SK-N-SH treated with all-trans-retinoic acid at 6 μM for 48 hours (cell line): ENCODE measurements around the gene SMIM45.
A peak's percentile ranks its signal among the peaks of the same experiment; 100 is the strongest.

Source experiments
- ATAC-seq: fragments of 200-7000 bp; cut with Tn5 transposase; 3 replicates; pipeline ENCODE4 v1.9.1; 2020; ENCODE audit warnings: mild to moderate bottlenecking, moderate library complexity
- ARNTL ChIP-seq: fragments of 450-650 bp; formaldehyde crosslinking; IDR thresholded peaks from 2 replicates; pipeline ENCODE4 v1.5.0; 2020; ENCODE audit warnings: low read depth, mild to moderate bottlenecking, moderate library complexity, borderline replicate concordance
- BACH2 ChIP-seq: fragments of 250-450 bp; sonication (Bioruptor Pico); IDR thresholded peaks from 2 replicates; pipeline ENCODE4 v1.9.0; 2021; ENCODE audit warnings: mild to moderate bottlenecking, borderline replicate concordance
- CSDC2 ChIP-seq: fragments of 250-450 bp; sonication (Bioruptor Pico); IDR thresholded peaks from 2 replicates; pipeline ENCODE4 v1.5.0; 2020; ENCODE audit warnings: mild to moderate bottlenecking, moderate library complexity
- CSRNP3 ChIP-seq: fragments of 250-450 bp; sonication (Bioruptor Pico); IDR thresholded peaks from 2 replicates; pipeline ENCODE4 v1.5.1; 2021; ENCODE audit warnings: mild to moderate bottlenecking, moderate library complexity
- ESRRG ChIP-seq: fragments of 250-450 bp; sonication (Bioruptor Pico); IDR thresholded peaks from 2 replicates; pipeline ENCODE4 v1.6.1; 2021; ENCODE audit warnings: mild to moderate bottlenecking
- GLIS3 ChIP-seq: fragments of 250-450 bp; sonication (Bioruptor Pico); IDR thresholded peaks from 2 replicates; pipeline ENCODE4 v1.5.0; 2020; ENCODE audit warnings: mild to moderate bottlenecking, moderate library complexity
- ISL1 ChIP-seq: fragments of 250-450 bp; sonication (Bioruptor Pico); IDR thresholded peaks from 2 replicates; pipeline ENCODE4 v2.1.2; 2022; ENCODE audit warnings: mild to moderate bottlenecking, moderate library complexity
- OSR1 ChIP-seq: fragments of 250-450 bp; sonication (Bioruptor Pico); IDR thresholded peaks from 2 replicates; pipeline ENCODE4 v1.8.0; 2022; ENCODE audit warnings: moderate library complexity, mild to moderate bottlenecking, inconsistent platforms
- POU6F1 ChIP-seq: fragments of 250-450 bp; sonication (Bioruptor Pico); IDR thresholded peaks from 2 replicates; pipeline ENCODE4 v1.8.0; 2021; ENCODE audit warnings: low read depth, mild to moderate bottlenecking, moderate library complexity, borderline replicate concordance
- PPARA ChIP-seq: fragments of 250-450 bp; sonication (Bioruptor Pico); IDR thresholded peaks from 2 replicates; pipeline ENCODE4 v1.5.0; 2020; ENCODE audit warnings: mild to moderate bottlenecking, borderline replicate concordance
- RARB ChIP-seq: fragments of 250-450 bp; sonication (Bioruptor Pico); IDR thresholded peaks from 2 replicates; pipeline ENCODE4 v1.8.0; 2021; ENCODE audit warnings: mild to moderate bottlenecking, moderate library complexity
- SNAI2 ChIP-seq: fragments of 250-450 bp; sonication (Bioruptor Pico); IDR thresholded peaks from 2 replicates; pipeline ENCODE4 v1.5.0; 2020; ENCODE audit warnings: mild to moderate bottlenecking, moderate library complexity
- TCF4 ChIP-seq: fragments of 250-450 bp; sonication (Bioruptor Pico); IDR thresholded peaks from 2 replicates; pipeline ENCODE4 v1.8.0; 2021; ENCODE audit warnings: mild to moderate bottlenecking, moderate library complexity, borderline replicate concordance
- TOX ChIP-seq: fragments of 250-450 bp; sonication (Bioruptor Pico); IDR thresholded peaks from 2 replicates; pipeline ENCODE4 v1.8.0; 2021; ENCODE audit warnings: mild to moderate bottlenecking, moderate library complexity, borderline replicate concordance
- TSHZ2 ChIP-seq: fragments of 250-450 bp; sonication (Bioruptor Pico); IDR thresholded peaks from 2 replicates; pipeline ENCODE4 v1.5.0; 2020; ENCODE audit warnings: mild to moderate bottlenecking, moderate library complexity
- ZC3H10 ChIP-seq: fragments of 250-450 bp; sonication (Bioruptor Pico); IDR thresholded peaks from 2 replicates; pipeline ENCODE4 v1.5.1; 2021; ENCODE audit warnings: mild to moderate bottlenecking, moderate library complexity
- ZFP3 ChIP-seq: fragments of 250-450 bp; sonication (Bioruptor Pico); IDR thresholded peaks from 2 replicates; pipeline ENCODE4 v1.5.0; 2020; ENCODE audit warnings: mild to moderate bottlenecking, moderate library complexity
- ZFP30 ChIP-seq: fragments of 450-650 bp; formaldehyde crosslinking; IDR thresholded peaks from 2 replicates; pipeline ENCODE4 v1.5.0; 2022; ENCODE audit warnings: mild to moderate bottlenecking, moderate library complexity
- ZNF70 ChIP-seq: fragments of 450-650 bp; formaldehyde crosslinking; IDR thresholded peaks from 2 replicates; pipeline ENCODE4 v1.5.0; 2020; ENCODE audit warnings: mild to moderate bottlenecking, moderate library complexity
- ZNF8 ChIP-seq: fragments of 450-650 bp; formaldehyde crosslinking; IDR thresholded peaks from 2 replicates; pipeline ENCODE4 v1.5.0; 2020; ENCODE audit warnings: mild to moderate bottlenecking, moderate library complexity
- TF ChIP-seq, protein P1 (sequence below): fragments of 250-450 bp; sonication (Bioruptor Pico); IDR thresholded peaks from 2 replicates; pipeline ENCODE4 v1.8.0; 2020; ENCODE audit warnings: mild to moderate bottlenecking, moderate library complexity, borderline replicate concordance

The SMIM45 gene

DNA sequence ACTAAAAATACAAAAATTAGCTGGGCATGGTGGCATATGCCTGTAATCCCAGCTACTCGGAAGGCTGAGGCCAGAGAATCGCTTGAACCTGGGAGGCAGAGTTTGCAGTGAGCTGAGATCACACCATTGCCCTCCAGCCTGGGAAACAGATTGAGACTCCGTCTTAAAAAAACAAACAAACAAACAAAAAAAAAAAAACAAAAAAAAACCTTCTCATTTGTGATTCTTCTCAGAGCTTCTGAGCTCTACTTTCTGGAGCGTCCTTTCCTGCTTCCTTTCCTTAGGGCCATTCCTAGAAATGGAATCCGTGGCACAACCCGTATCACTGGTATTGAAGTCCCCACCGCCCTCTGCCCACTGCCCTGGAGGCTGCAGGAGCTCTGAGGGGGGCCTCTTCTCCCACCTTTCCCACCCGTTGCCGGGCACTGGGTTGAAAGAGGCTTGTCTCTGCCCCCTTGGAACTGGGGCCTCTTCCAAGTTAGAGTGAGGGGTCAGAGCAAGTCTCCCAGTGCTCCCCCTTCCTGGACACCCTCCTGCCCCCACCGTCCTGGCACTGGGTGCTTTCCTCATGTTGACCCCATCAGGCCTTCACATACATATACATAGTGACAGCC, 35.1 kb upstream of the SMIM45 start (continued):
- TF ChIP-seq GLIS3 (CRISPR knock-in tag) (no peak), OSR1 (no peak), SNAI2 (CRISPR knock-in tag) (no peak), TSHZ2 (CRISPR knock-in tag) (no peak), ZC3H10 (CRISPR knock-in tag) (no peak), ESRRG (no peak), ISL1 (CRISPR knock-in tag) (no peak), BACH2 (no peak), CSRNP3 (CRISPR knock-in tag) (no peak), RARB (CRISPR knock-in tag) (no peak)

GRCh38 chr22:41917375-41917902, 34.5 kb upstream of the SMIM45 start:
- no peak for TF ChIP-seq TCF4
- no peak for TF ChIP-seq GLIS3 (CRISPR knock-in tag)
- no peak for TF ChIP-seq ZNF70 (CRISPR knock-in tag)
- TF ChIP-seq OSR1: no peak
- no peak for TF ChIP-seq ZC3H10 (CRISPR knock-in tag)
- TF ChIP-seq PPARA: no peak
- ATAC-seq: no peak

GRCh38 chr22:41917903-41918791, 33.8 kb upstream of the SMIM45 start:
- ATAC-seq: peak; percentile 54
- no peak for TF ChIP-seq GLIS3 (CRISPR knock-in tag)
- no peak for TF ChIP-seq RARB (CRISPR knock-in tag)
- TF ChIP-seq POU6F1 (CRISPR knock-in tag): no peak

GRCh38 chr22:41919357-41920224, 32.4 kb upstream of the SMIM45 start:
- peak; percentile 35; the same call in 1 of the 3 replicates for ATAC-seq
- TF ChIP-seq ZNF8 (CRISPR knock-in tag) (no peak), ZC3H10 (CRISPR knock-in tag) (no peak), TOX (CRISPR knock-in tag) (no peak), ZFP30 (CRISPR knock-in tag) (no peak), ESRRG (no peak), CSDC2 (CRISPR knock-in tag) (no peak), ISL1 (CRISPR knock-in tag) (no peak), POU6F1 (CRISPR knock-in tag) (no peak), ZFP3 (CRISPR knock-in tag) (no peak), ZNF70 (CRISPR knock-in tag) (no peak), TCF4 (no peak), ARNTL (CRISPR knock-in tag) (no peak), GLIS3 (CRISPR knock-in tag) (no peak), OSR1 (no peak), SNAI2 (CRISPR knock-in tag) (no peak)
- TF ChIP-seq, protein P1, sequence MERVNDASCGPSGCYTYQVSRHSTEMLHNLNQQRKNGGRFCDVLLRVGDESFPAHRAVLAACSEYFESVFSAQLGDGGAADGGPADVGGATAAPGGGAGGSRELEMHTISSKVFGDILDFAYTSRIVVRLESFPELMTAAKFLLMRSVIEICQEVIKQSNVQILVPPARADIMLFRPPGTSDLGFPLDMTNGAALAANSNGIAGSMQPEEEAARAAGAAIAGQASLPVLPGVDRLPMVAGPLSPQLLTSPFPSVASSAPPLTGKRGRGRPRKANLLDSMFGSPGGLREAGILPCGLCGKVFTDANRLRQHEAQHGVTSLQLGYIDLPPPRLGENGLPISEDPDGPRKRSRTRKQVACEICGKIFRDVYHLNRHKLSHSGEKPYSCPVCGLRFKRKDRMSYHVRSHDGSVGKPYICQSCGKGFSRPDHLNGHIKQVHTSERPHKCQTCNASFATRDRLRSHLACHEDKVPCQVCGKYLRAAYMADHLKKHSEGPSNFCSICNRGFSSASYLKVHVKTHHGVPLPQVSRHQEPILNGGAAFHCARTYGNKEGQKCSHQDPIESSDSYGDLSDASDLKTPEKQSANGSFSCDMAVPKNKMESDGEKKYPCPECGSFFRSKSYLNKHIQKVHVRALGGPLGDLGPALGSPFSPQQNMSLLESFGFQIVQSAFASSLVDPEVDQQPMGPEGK (CRISPR knock-in tag): no peak
- TF ChIP-seq, all 23 proteins: peak for 0
